Vagina (tissue), 2 donors: Measurements from ENCODE around the gene EIF1AX.

Experiments
- CTCF ChIP-seq, 3 experiments: fragments of 450-650 bp in 2 of 3; fragments of 200-600 bp in 1 of 3; sonication (generic) in 1 of 3; IDR thresholded peaks; one replicate each; pipeline ENCODE4 v1.5.1; 2017 to 2019; ENCODE audit warnings: antibody characterized with exemption in 3 of 3, mild to moderate bottlenecking in 2 of 3, moderate library complexity in 2 of 3
- POLR2A ChIP-seq, 2 donors: fragments of 450-650 bp; IDR thresholded peaks; one replicate each; pipeline ENCODE4 v1.6.1; 2017; ENCODE audit warnings: antibody characterized with exemption in 2 of 2, mild to moderate bottlenecking in 2 of 2, moderate library complexity in 2 of 2
- POLR2AphosphoS5 ChIP-seq, 2 donors: sonication (generic); formaldehyde crosslinking; IDR thresholded peaks; one replicate each; pipeline ENCODE4 v1.9.0; 2017; ENCODE audit warnings: antibody characterized with exemption in 2 of 2, mild to moderate bottlenecking in 2 of 2, low read depth in 1 of 2; ENCODE audit not compliant: insufficient read depth in 1 of 2

- no peak for TF ChIP-seq CTCF (IDR thresholded peaks at IDR 0.05)
- TF ChIP-seq POLR2AphosphoS5 (IDR thresholded peaks at IDR 0.05; ENCODE audit: insufficient read depth in 1 of 2, low read depth in 1 of 2): no peak
- no peak for TF ChIP-seq POLR2A (IDR thresholded peaks at IDR 0.05)
Observed at GRCh38 chrX:20129547-20129946, 12.1 kb downstream of the EIF1AX start.
